Sigmoid colon (tissue), 4 donors: ENCODE data around the gene LOXL3.

Source experiments
- CTCF ChIP-seq, 4 experiments: fragments of 450-650 bp in 3 of 4; fragments of 200-600 bp in 1 of 4; IDR thresholded peaks; one replicate each; pipeline ENCODE4 v1.5.1; 2016 to 2019; ENCODE audit warnings: antibody characterized with exemption in 4 of 4, mild to moderate bottlenecking in 3 of 4, moderate library complexity in 2 of 4
- POLR2A ChIP-seq, 2 donors: fragments of 450-650 bp; IDR thresholded peaks; one replicate each; pipeline ENCODE4 v1.6.1; 2016; ENCODE audit warnings: antibody characterized with exemption in 2 of 2, mild to moderate bottlenecking in 2 of 2, moderate library complexity in 2 of 2
- POLR2AphosphoS5 ChIP-seq, 4 donors: sonication (generic); formaldehyde crosslinking; IDR thresholded peaks; one replicate each; pipeline ENCODE4 v1.6.1; 2017; ENCODE audit warnings: antibody characterized with exemption in 4 of 4

GRCh38 chr2:74581463-74581862 is 27.7 kb upstream of the LOXL3 start:
- TF ChIP-seq CTCF (IDR thresholded peaks at IDR 0.05): no peak
- no peak for TF ChIP-seq POLR2AphosphoS5 (IDR thresholded peaks at IDR 0.05)
- TF ChIP-seq POLR2A (IDR thresholded peaks at IDR 0.05): no peak
